ENCODE results near the gene BORCS8. TPM values are rescaled to one million over a fixed set of nuclear protein-coding genes. Genes with fewer than 3 reads are reported as not detected.
"Not testable (repeated sequence)": the region's sequence is repeated elsewhere in the genome, so short reads cannot be mapped to it uniquely, and the experiment has no call there.

Gene BORCS8
- total and polyA plus RNA-seq, 2 of the 4 experiments (the other 2 are of a cell fraction), result 16.7 to 33.9 TPM

GRCh38 chr19:19176950-19177349, 15.0 kb downstream of the BORCS8 start:
- no peak overlapping the region for H4K8ac ChIP-seq (ENCODE audit: low read depth in 2 of 2, low read length in 2 of 2)
- no peak overlapping the region for H3K18ac ChIP-seq (ENCODE audit: low read depth, low read length)
- H3K9me1 ChIP-seq (ENCODE audit: insufficient read depth, low read length), result peaks cover 6% of the 10 kb centered on the region
- no peak overlapping the region for H2AK9ac ChIP-seq (replicated peaks; ENCODE audit: low read depth, low read length, poor library complexity)
- no peak overlapping the region for H2AK5ac ChIP-seq (ENCODE audit: low read depth, low read length)
- TF ChIP-seq, protein P1, sequence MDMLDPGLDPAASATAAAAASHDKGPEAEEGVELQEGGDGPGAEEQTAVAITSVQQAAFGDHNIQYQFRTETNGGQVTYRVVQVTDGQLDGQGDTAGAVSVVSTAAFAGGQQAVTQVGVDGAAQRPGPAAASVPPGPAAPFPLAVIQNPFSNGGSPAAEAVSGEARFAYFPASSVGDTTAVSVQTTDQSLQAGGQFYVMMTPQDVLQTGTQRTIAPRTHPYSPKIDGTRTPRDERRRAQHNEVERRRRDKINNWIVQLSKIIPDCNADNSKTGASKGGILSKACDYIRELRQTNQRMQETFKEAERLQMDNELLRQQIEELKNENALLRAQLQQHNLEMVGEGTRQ (IDR thresholded peaks at IDR 0.05; ENCODE audit: low read depth, low read length), result peak; percentile 34; the same call in 1 of the 2 replicates
- TF ChIP-seq RCOR1 (IDR thresholded peaks at IDR 0.05; ENCODE audit: insufficient replicate concordance, low read length), result no peak
- dilution Hi-C loops (cut with HindIII; ENCODE audit: low sequenced_read_pairs, unreplicated experiment), result no loop called here
- no peak overlapping the region for H3K56ac ChIP-seq (ENCODE audit: extremely low read depth, insufficient read depth, low read length)
- no TSS peak for BruUV-seq (replicated peaks)
- H3K14ac ChIP-seq (replicated peaks; ENCODE audit: low read depth, low read length), result no peak overlapping the region
- peaks cover 7% of the 10 kb centered on the region for H3K4me1 ChIP-seq (ENCODE audit: control insufficient read depth, insufficient read depth, low read length)
- no peak overlapping the region for H2BK15ac ChIP-seq (ENCODE audit: low read depth, low read length)
- in situ Hi-C loops (cut with MboI; ENCODE audit: low sequenced_read_pairs), result no loop called here
- intact Hi-C loops (cut with micrococcal nuclease), result loop anchor here (10.0 kb wide), 1 partner anchor 112 kb away; the partner anchor contains the start of gene SLC25A42
- ATAC-seq (ENCODE audit: low read depth) (no peak), DNase-seq (no peak)
- no peaks in the 10 kb centered on the region for H3K79me1 ChIP-seq (ENCODE audit: low read depth in 1 of 2, low read length in 2 of 2)
- H3K4ac ChIP-seq (ENCODE audit: low read depth, low read length), result no peak overlapping the region
- H3K4me2 ChIP-seq (ENCODE audit: low read depth, low read length), result no peak overlapping the region
- H3K4me3 ChIP-seq (ENCODE audit: insufficient read depth, low read depth, low read length), result no peak overlapping the region
- H3K9me3 ChIP-seq (ENCODE audit: control insufficient read depth, insufficient read depth, low read length), result peaks cover 3% of the 10 kb centered on the region; the same call in 1 of the 2 replicates
- no peak overlapping the region for H3K9ac ChIP-seq (ENCODE audit: low read depth, low read length)
- no peaks in the 10 kb centered on the region; the same call in 1 of the 2 replicates for H4K20me1 ChIP-seq (ENCODE audit: insufficient read depth, low read length)
- H4K5ac ChIP-seq (ENCODE audit: low read depth, low read length), result no peak overlapping the region
- no peak overlapping the region for H2BK5ac ChIP-seq (ENCODE audit: low read depth, low read length, poor library complexity, severe bottlenecking)
- no peaks in the 10 kb centered on the region for H3K27me3 ChIP-seq (ENCODE audit: control insufficient read depth, insufficient read depth, low read length)
- H2AFZ ChIP-seq (replicated peaks; ENCODE audit: low read length, poor library complexity), result no peak overlapping the region
- no peak overlapping the region for H2BK120ac ChIP-seq (ENCODE audit: low read depth, low read length)
- POLR2A ChIA-PET (ENCODE audit: unreplicated experiment), result no interaction called here
- no peak overlapping the region for H2BK20ac ChIP-seq (ENCODE audit: low read depth, low read length)
- H4K91ac ChIP-seq (ENCODE audit: insufficient read depth, low read depth, low read length), result no peak overlapping the region
- peaks cover 26% of the 10 kb centered on the region for H3K36me3 ChIP-seq (ENCODE audit: control insufficient read depth, insufficient read depth, low read length)
- CTCF ChIA-PET, result no interaction called here
- no CpG with 5 or more reads among the region's 8 CpGs for WGBS, 2 experiments (ENCODE audit: extremely low coverage in 2 of 2, insufficient read length in 1 of 2)
- H3K27ac ChIP-seq (ENCODE audit: insufficient read depth, low read length), result no peak overlapping the region
- H3K23ac ChIP-seq (ENCODE audit: low read depth, low read length), result no peak overlapping the region

- in situ Hi-C loops (cut with MboI; ENCODE audit: low sequenced_read_pairs); H4K8ac ChIP-seq (ENCODE audit: low read depth in 2 of 2, low read length in 2 of 2); H3K4me3 ChIP-seq (ENCODE audit: insufficient read depth, low read depth, low read length); H2AFZ ChIP-seq (replicated peaks; ENCODE audit: low read length, poor library complexity); H2BK20ac ChIP-seq (ENCODE audit: low read depth, low read length); H2AK9ac ChIP-seq (replicated peaks; ENCODE audit: low read depth, low read length, poor library complexity); H2BK120ac ChIP-seq (ENCODE audit: low read depth, low read length); H3K14ac ChIP-seq (replicated peaks; ENCODE audit: low read depth, low read length); H3K4me2 ChIP-seq (ENCODE audit: low read depth, low read length); H3K4ac ChIP-seq (ENCODE audit: low read depth, low read length); H3K36me3 ChIP-seq (ENCODE audit: control insufficient read depth, insufficient read depth, low read length); BruUV-seq (replicated peaks); H4K91ac ChIP-seq (ENCODE audit: insufficient read depth, low read depth, low read length); H2BK15ac ChIP-seq (ENCODE audit: low read depth, low read length); POLR2A ChIA-PET (ENCODE audit: unreplicated experiment); H4K20me1 ChIP-seq (ENCODE audit: insufficient read depth, low read length); H3K18ac ChIP-seq (ENCODE audit: low read depth, low read length); DNase-seq; H2BK5ac ChIP-seq (ENCODE audit: low read depth, low read length, poor library complexity, severe bottlenecking); dilution Hi-C loops (cut with HindIII; ENCODE audit: low sequenced_read_pairs, unreplicated experiment); H3K79me1 ChIP-seq (ENCODE audit: low read depth in 1 of 2, low read length in 2 of 2); ATAC-seq (ENCODE audit: low read depth); H3K9ac ChIP-seq (ENCODE audit: low read depth, low read length); H3K27me3 ChIP-seq (ENCODE audit: control insufficient read depth, insufficient read depth, low read length); H2AK5ac ChIP-seq (ENCODE audit: low read depth, low read length); H3K9me3 ChIP-seq (ENCODE audit: control insufficient read depth, insufficient read depth, low read length); H3K56ac ChIP-seq (ENCODE audit: extremely low read depth, insufficient read depth, low read length); H3K23ac ChIP-seq (ENCODE audit: low read depth, low read length); H3K27ac ChIP-seq (ENCODE audit: insufficient read depth, low read length); H4K5ac ChIP-seq (ENCODE audit: low read depth, low read length): not testable (repeated sequence)
- Histone ChIP-seq H3K4me1 (ENCODE audit: control insufficient read depth, insufficient read depth, low read length) (peaks cover 24% of the 10 kb centered on the region), H3K9me1 (ENCODE audit: insufficient read depth, low read length) (peaks cover 11% of the 10 kb centered on the region)
- intact Hi-C loops (cut with micrococcal nuclease), result loop anchor here (10.0 kb wide), 1 partner anchor 108 kb away; the partner anchor contains the start of gene SLC25A42
- CTCF ChIA-PET, result interaction anchor here (1.9 kb wide), 1 partner anchor 27 kb away, joined by 12 read pairs; no protein-coding TSS in a partner anchor
- 75% methylated on average over 1 of the region's 5 CpGs; no CpG with 5 or more reads in 1 of the 2 experiments for WGBS, 2 experiments (ENCODE audit: extremely low coverage in 2 of 2, insufficient read length in 1 of 2)
Observed at GRCh38 chr19:19173243-19173642, 18.7 kb downstream of the BORCS8 start.

Measured in IMR-90 (cell line).